GM12878 (cell line): ENCODE measurements around the gene GTPBP3. TPM values are rescaled to one million over a fixed set of nuclear protein-coding genes. Genes with fewer than 3 reads are reported as not detected.

Experiments
- ATAC-seq: fragments of 200-7000 bp; cut with Tn5 transposase; 3 replicates; pipeline ENCODE4 v1.9.1; 2020; ENCODE audit warnings: mild to moderate bottlenecking, moderate library complexity
- BruUV-seq: library from RNA; stranded (reverse); fragments of 400-500 nt; replicated peaks from 2 replicates; lab custom pipeline; 2021; lab: Mats Ljungman, UMichigan
- CTCF ChIA-PET: fragments of 300-600 bp; sonication (Branson Sonifier 250); formaldehyde crosslinking; extraction: SDS; loops from one replicate; lab custom pipeline; 2021; ENCODE audit warnings: inconsistent platforms; lab: Yijun Ruan, JAX
- POLR2A ChIA-PET: fragments of 350-600 bp; formaldehyde crosslinking; extraction: SDS; loops from one replicate; lab custom pipeline; 2021; ENCODE audit warnings: inconsistent platforms; lab: Charles Lee
- RAD21 ChIA-PET: fragments of 300-600 bp; sonication (Branson Sonifier 250); formaldehyde crosslinking; loops from one replicate; lab custom pipeline; 2023; ENCODE audit warnings: antibody characterized with exemption; ENCODE audit not compliant: unreplicated experiment; lab: Charles Lee
- SMC1A ChIA-PET: fragments of 300-600 bp; sonication (Branson Sonifier 250); formaldehyde crosslinking; loops from one replicate; lab custom pipeline; 2023; ENCODE audit not compliant: unreplicated experiment, uncharacterized antibody; lab: Charles Lee
- DNase-seq: peaks from one replicate; pipeline ENCODE4 v3.0.0-alpha.2; 2011; ENCODE audit warnings: low read depth, low spot score
- FAIRE-seq: peaks from 3 replicates; lab custom pipeline; 2011; peaks lifted over from hg19 to GRCh38; lab: Jason Lieb, UNC
- H2AFZ ChIP-seq: 2 replicates; pipeline ENCODE4 v1.6.0; 2011; ENCODE audit warnings: low read depth, low read length, control low read depth; ENCODE audit not compliant: control insufficient read depth
- H3K27ac ChIP-seq: 2 replicates; pipeline ENCODE4 v1.5.1; 2011; ENCODE audit warnings: control low read depth; ENCODE audit not compliant: control insufficient read depth, insufficient read depth
- H3K27me3 ChIP-seq, 2 experiments: replicated peaks in 1 of 2; 2 replicates each; pipeline versions ENCODE4 v1.6.0 to v1.6.1; 2011; ENCODE audit warnings: low read length in 1 of 2; ENCODE audit not compliant: control insufficient read depth in 2 of 2, insufficient read depth in 2 of 2
- H3K36me3 ChIP-seq, 2 experiments: 2 replicates each; pipeline ENCODE4 v1.5.1; 2011; ENCODE audit warnings: low read length in 1 of 2; ENCODE audit not compliant: control insufficient read depth in 2 of 2, insufficient read depth in 2 of 2
- H3K4me1 ChIP-seq: 2 replicates; pipeline ENCODE4 v1.6.1; 2011; ENCODE audit warnings: mild to moderate bottlenecking, low read length, moderate library complexity, mixed read lengths; ENCODE audit not compliant: control insufficient read depth, insufficient read depth
- H3K4me2 ChIP-seq: 2 replicates; pipeline ENCODE4 v1.6.0; 2011; ENCODE audit warnings: control low read depth; ENCODE audit not compliant: control insufficient read depth, insufficient read depth
- H3K4me3 ChIP-seq: fragments of 200-600 bp; sonication (generic); 2 replicates; pipeline ENCODE4 v1.5.1; 2016
- H3K79me2 ChIP-seq: 2 replicates; pipeline ENCODE4 v1.6.0; 2011; ENCODE audit warnings: low read length; ENCODE audit not compliant: control insufficient read depth, insufficient read depth
- H3K9ac ChIP-seq: 2 replicates; pipeline ENCODE4 v1.8.0; 2011; ENCODE audit warnings: low read length, control low read depth, mixed read lengths; ENCODE audit not compliant: control insufficient read depth, insufficient read depth
- H3K9me3 ChIP-seq: replicated peaks from 3 replicates; pipeline ENCODE4 v1.5.1; 2011; ENCODE audit warnings: mild to moderate bottlenecking, low read length; ENCODE audit not compliant: control insufficient read depth, insufficient read depth
- H4K20me1 ChIP-seq: 2 replicates; pipeline ENCODE4 v1.6.0; 2011; ENCODE audit not compliant: control insufficient read depth, insufficient read depth
- ATF2 ChIP-seq: IDR thresholded peaks from 2 replicates; pipeline ENCODE4 v1.6.1; 2012; ENCODE audit warnings: low read length, inconsistent platforms
- BCL3 ChIP-seq: IDR thresholded peaks from 2 replicates; pipeline ENCODE4 v1.6.1; 2011; ENCODE audit warnings: borderline replicate concordance, low read depth, mild to moderate bottlenecking, moderate library complexity, low read length; ENCODE audit not compliant: insufficient read depth, poor library complexity, severe bottlenecking
- CHD4 ChIP-seq: fragments of 200-600 bp; sonication (generic); IDR thresholded peaks from 2 replicates; pipeline ENCODE4 v1.6.1; 2016; ENCODE audit warnings: mild to moderate bottlenecking
- CREB1 ChIP-seq: IDR thresholded peaks from 2 replicates; pipeline ENCODE4 v1.6.1; 2012; ENCODE audit warnings: low read depth, mild to moderate bottlenecking, inconsistent platforms
- EZH2 ChIP-seq: IDR thresholded peaks from 2 replicates; pipeline ENCODE4 v1.6.1; 2012; ENCODE audit warnings: low read depth, mild to moderate bottlenecking, control low read depth, inconsistent platforms, low read length, borderline replicate concordance; ENCODE audit not compliant: control insufficient read depth
- IKZF2 ChIP-seq, 2 experiments: fragments of 450-650 bp; IDR thresholded peaks; 2 replicates each; pipeline ENCODE4 v1.6.1; 2017; ENCODE audit warnings: mild to moderate bottlenecking in 2 of 2, moderate library complexity in 2 of 2
- NKRF ChIP-seq: fragments of 450-650 bp; conservative IDR thresholded peaks from 2 replicates; pipeline ENCODE4 v1.6.1; 2017; ENCODE audit warnings: mild to moderate bottlenecking, moderate library complexity
- PBX3 ChIP-seq: IDR thresholded peaks from 2 replicates; pipeline ENCODE4 v1.6.1; 2011; ENCODE audit warnings: mild to moderate bottlenecking, low read depth, low read length, moderate library complexity; ENCODE audit not compliant: insufficient replicate concordance
- RAD51 ChIP-seq: fragments of 450-650 bp; IDR thresholded peaks from 2 replicates; pipeline ENCODE4 v1.6.1; 2016; ENCODE audit warnings: moderate library complexity, mild to moderate bottlenecking, inconsistent platforms
- REST ChIP-seq: IDR thresholded peaks from 2 replicates; pipeline ENCODE4 v1.6.1; 2012; ENCODE audit warnings: mild to moderate bottlenecking, low read depth, low read length
- TCF3 ChIP-seq: IDR thresholded peaks from 2 replicates; pipeline ENCODE4 v1.6.1; 2012; ENCODE audit warnings: low read depth, mild to moderate bottlenecking, low read length, borderline replicate concordance; ENCODE audit not compliant: insufficient read depth
- USF1 ChIP-seq: IDR thresholded peaks from 2 replicates; pipeline ENCODE4 v1.6.1; 2011; ENCODE audit warnings: borderline replicate concordance, low read depth, mild to moderate bottlenecking, moderate library complexity, mixed read lengths, low read length; ENCODE audit not compliant: insufficient read depth; ENCODE audit errors: extremely low read length
- WGBS: methylation state at CpG from one replicate; pipeline ENCODE4 v1.1.6; 2016; ENCODE audit warnings: low lambda C conversion rate; ENCODE audit not compliant: insufficient replicate concordance, insufficient coverage; ENCODE audit errors: missing lambda C conversion rate; 5-methylcytosine and 5-hydroxymethylcytosine counted together
- in situ Hi-C: fragments of 300-500 bp; cut with MboI; formaldehyde crosslinking; loops from 9 replicates; pipeline ENCODE4 v1.14.3; 2018; ENCODE audit warnings: mixed read lengths
- intact Hi-C: fragments of 100-400 bp; cut with micrococcal nuclease; formaldehyde crosslinking; loops from one replicate; pipeline ENCODE4 v1.14.2; 2022; ENCODE audit not compliant: unreplicated experiment
- polyA plus RNA-seq, 11 experiments: library from polyadenylated mRNA; depleted of rRNA in 4 of 11; unstranded in 6 of 11; stranded (reverse) in 5 of 11; fragments of >200 nt; fragmentation: Nextera tagmentation in 4 of 11; fragmentation: Illumina TruSeq in 1 of 11; extraction: Ambion mirVana in 4 of 11; extraction: Trizol in 1 of 11; gene quantifications; 1 replicate in 1 of 11; 2 replicates in 10 of 11; pipeline versions ENCODE4 v1.2.1 to v1.2.3, GENCODE V29; 2011 to 2016; ENCODE audit warnings: inconsistent platforms in 2 of 11, missing spikeins in 2 of 11, low read depth in 1 of 11
- total RNA-seq, 4 experiments: library from RNA; depleted of rRNA in 3 of 4; stranded (reverse); fragments of >200 nt in 3 of 4; fragmentation: Illumina TruSeq in 1 of 4; extraction: Trizol in 1 of 4; gene quantifications; 2 replicates each; pipeline versions ENCODE4 v1.2.1 to v1.2.3, GENCODE V29; 2013 to 2021

Gene GTPBP3
- total and polyA plus RNA-seq, 10 of the 15 experiments (the other 5 are each of a cell fraction or from before 2014, with no cell fraction given), result 2.9 to 46.8 (median 15.4) TPM

GRCh38 chr19:17351815-17352435, 14.6 kb downstream of the GTPBP3 start:
- SMC1A ChIA-PET, result no interaction called here
- Histone ChIP-seq H3K27ac (no peak overlapping the region), H3K9ac (no peak overlapping the region), H3K27me3 (no peaks in the 10 kb centered on the region), H3K4me3 (no peak overlapping the region), H3K79me2 (no peaks in the 10 kb centered on the region), H3K4me1 (peaks cover 12% of the 10 kb centered on the region), H4K20me1 (no peaks in the 10 kb centered on the region), H3K36me3 (no peaks in the 10 kb centered on the region), H3K4me2 (no peak overlapping the region), H3K9me3 (no peaks in the 10 kb centered on the region), H2AFZ (no peak overlapping the region)
- in situ Hi-C loops, result no loop called here
- FAIRE-seq (no peak), DNase-seq (no peak), ATAC-seq (no peak)
- WGBS, result 79% methylated on average over 45 of the region's 45 CpGs
- POLR2A ChIA-PET, result no interaction called here
- RAD21 ChIA-PET, result no interaction called here
- CTCF ChIA-PET, result no interaction called here
- no TSS peak for BruUV-seq
- intact Hi-C loops, result no loop called here
- TF ChIP-seq BCL3 (peak; percentile 91), RAD51 (no peak), CREB1 (peak; percentile 91), NKRF (no peak), EZH2 (no peak), ATF2 (no peak), IKZF2 (IDR thresholded peaks at IDR 0.05) (no peak), TCF3 (peak; percentile 79; the same call in 1 of the 2 replicates), USF1 (peak; percentile 47), CHD4 (no peak), REST (no peak), PBX3 (peak; percentile 7)
